H9 (cell line): Measurements from ENCODE around the gene LYAR. TPM values are rescaled to one million over a fixed set of nuclear protein-coding genes. Genes with fewer than 3 reads are reported as not detected.

ENCODE experiments used
- DNase-seq: peaks from one replicate; pipeline ENCODE4 v3.0.0-alpha.2; 2017
- H2AFZ ChIP-seq: one replicate; pipeline ENCODE4 v1.6.1; 2013; ENCODE audit warnings: mild to moderate bottlenecking, low read length, control low read depth, moderate library complexity
- H2AK5ac ChIP-seq: 2 replicates; pipeline ENCODE4 v1.6.1; 2013; ENCODE audit warnings: low read length, control low read depth, mixed read lengths; ENCODE audit not compliant: insufficient read length
- H2BK120ac ChIP-seq: one replicate; pipeline ENCODE4 v1.6.1; 2013; ENCODE audit warnings: low read depth, mild to moderate bottlenecking, low read length, control low read depth, inconsistent platforms; ENCODE audit not compliant: poor library complexity, severe bottlenecking
- H2BK12ac ChIP-seq: 2 replicates; pipeline ENCODE4 v1.6.1; 2013; ENCODE audit warnings: low read length, control low read depth, mixed read lengths, low read depth; ENCODE audit not compliant: insufficient read length
- H2BK15ac ChIP-seq: 2 replicates; pipeline ENCODE4 v1.6.1; 2013; ENCODE audit warnings: low read depth, low read length, control low read depth
- H2BK20ac ChIP-seq: one replicate; pipeline ENCODE4 v1.6.1; 2013; ENCODE audit warnings: low read depth, mild to moderate bottlenecking, low read length, control low read depth, inconsistent platforms; ENCODE audit not compliant: poor library complexity, severe bottlenecking
- H2BK5ac ChIP-seq: 2 replicates; pipeline ENCODE4 v1.6.1; 2013; ENCODE audit warnings: low read length, control low read depth, mixed read lengths; ENCODE audit not compliant: insufficient read length
- H3K14ac ChIP-seq: 2 replicates; pipeline ENCODE4 v1.6.1; 2013; ENCODE audit warnings: low read length, control low read depth; ENCODE audit not compliant: insufficient read depth
- H3K18ac ChIP-seq: 2 replicates; pipeline ENCODE4 v1.6.1; 2013; ENCODE audit warnings: low read depth, mild to moderate bottlenecking, mixed read lengths, low read length, control low read depth; ENCODE audit not compliant: insufficient read length
- H3K23ac ChIP-seq: 2 replicates; pipeline ENCODE4 v1.6.1; 2013; ENCODE audit warnings: low read length, control low read depth, mixed read lengths, low read depth; ENCODE audit not compliant: insufficient read length
- H3K23me2 ChIP-seq: 2 replicates; pipeline ENCODE4 v1.6.1; 2013; ENCODE audit warnings: low read depth, mild to moderate bottlenecking, mixed read lengths, low read length, control low read depth; ENCODE audit not compliant: insufficient read length, poor library complexity, severe bottlenecking
- H3K27ac ChIP-seq: 2 replicates; pipeline ENCODE4 v1.5.1; 2013; ENCODE audit warnings: low read length, control low read depth, mixed read lengths, low read depth; ENCODE audit not compliant: insufficient read length
- H3K27me3 ChIP-seq: 2 replicates; pipeline ENCODE4 v1.6.1; 2013; ENCODE audit warnings: low read length, control low read depth, inconsistent platforms; ENCODE audit not compliant: insufficient read depth
- H3K4ac ChIP-seq: 2 replicates; pipeline ENCODE4 v1.6.1; 2013; ENCODE audit warnings: low read depth, mild to moderate bottlenecking, control low read depth, inconsistent platforms, low read length, moderate library complexity
- H3K4me1 ChIP-seq: 2 replicates; pipeline ENCODE4 v1.6.1; 2013; ENCODE audit warnings: low read length, control low read depth, inconsistent platforms; ENCODE audit not compliant: insufficient read depth
- H3K4me2 ChIP-seq: 2 replicates; pipeline ENCODE4 v1.6.1; 2013; ENCODE audit warnings: low read length, control low read depth, mixed read lengths; ENCODE audit not compliant: insufficient read length, insufficient read depth
- H3K56ac ChIP-seq: 2 replicates; pipeline ENCODE4 v1.6.1; 2013; ENCODE audit warnings: low read depth, mild to moderate bottlenecking, mixed read lengths, low read length, control low read depth; ENCODE audit not compliant: insufficient read length
- H3K79me1 ChIP-seq: 2 replicates; pipeline ENCODE4 v1.6.1; 2013; ENCODE audit warnings: low read depth, mild to moderate bottlenecking, moderate library complexity, low read length, control low read depth, inconsistent platforms; ENCODE audit not compliant: insufficient read depth, poor library complexity, severe bottlenecking
- H3K79me2 ChIP-seq: 2 replicates; pipeline ENCODE4 v1.6.1; 2013; ENCODE audit warnings: low read length, control low read depth, inconsistent platforms; ENCODE audit not compliant: insufficient read depth
- H3K9ac ChIP-seq: 2 replicates; pipeline ENCODE4 v1.6.1; 2013; ENCODE audit warnings: low read length, control low read depth, mixed read lengths; ENCODE audit not compliant: insufficient read length; ENCODE audit errors: extremely low read depth
- H3K9me3 ChIP-seq: one replicate; pipeline ENCODE4 v1.6.1; 2013; ENCODE audit warnings: low read depth, low read length, inconsistent platforms; ENCODE audit not compliant: control insufficient read depth
- H3T11ph ChIP-seq: one replicate; pipeline ENCODE4 v1.6.1; 2013; ENCODE audit warnings: mild to moderate bottlenecking, low read length, control low read depth, inconsistent platforms
- H4K20me1 ChIP-seq: one replicate; pipeline ENCODE4 v1.6.1; 2013; ENCODE audit not compliant: control insufficient read depth, insufficient read length, insufficient read depth
- H4K5ac ChIP-seq: 2 replicates; pipeline ENCODE4 v1.6.1; 2013; ENCODE audit warnings: low read depth, mild to moderate bottlenecking, mixed read lengths, low read length, control low read depth; ENCODE audit not compliant: insufficient read length
- H4K8ac ChIP-seq: replicated peaks from 2 replicates; pipeline ENCODE4 v1.6.1; 2013; ENCODE audit warnings: low read length, control low read depth, mixed read lengths, low read depth; ENCODE audit not compliant: insufficient read length
- H4K91ac ChIP-seq: 2 replicates; pipeline ENCODE4 v1.6.1; 2013; ENCODE audit warnings: low read depth, mild to moderate bottlenecking, moderate library complexity, mixed read lengths, low read length, control low read depth; ENCODE audit not compliant: insufficient read length
- H3K27ac Mint-ChIP-seq, 3 experiments: 2 replicates in 2 of 3; 3 replicates in 1 of 3; pipeline ENCODE4 v1.8.0; 2020 to 2021; ENCODE audit warnings: mixed read lengths in 3 of 3, mild to moderate bottlenecking in 1 of 3, moderate library complexity in 1 of 3
- H3K27me3 Mint-ChIP-seq: 2 replicates; pipeline ENCODE4 v1.8.0; 2021; ENCODE audit warnings: low read depth, mild to moderate bottlenecking, moderate library complexity, mixed read lengths
- H3K36me3 Mint-ChIP-seq, 3 experiments: 2 replicates in 2 of 3; 3 replicates in 1 of 3; pipeline ENCODE4 v1.8.0; 2020 to 2021; ENCODE audit warnings: low read depth in 3 of 3, mixed read lengths in 3 of 3; ENCODE audit not compliant: insufficient read depth in 1 of 3
- H3K4me1 Mint-ChIP-seq, 2 experiments: 2 replicates each; pipeline ENCODE4 v1.8.0; 2020; ENCODE audit warnings: mixed read lengths in 2 of 2
- H3K4me3 Mint-ChIP-seq, 2 experiments: 2 replicates in 1 of 2; 3 replicates in 1 of 2; pipeline ENCODE4 v1.8.0; 2020 to 2021; ENCODE audit warnings: mild to moderate bottlenecking in 2 of 2, mixed read lengths in 2 of 2, moderate library complexity in 1 of 2
- H3K9me3 Mint-ChIP-seq, 2 experiments: 2 replicates in 1 of 2; 3 replicates in 1 of 2; pipeline ENCODE4 v1.8.0; 2020; ENCODE audit warnings: mild to moderate bottlenecking in 2 of 2, mixed read lengths in 2 of 2, moderate library complexity in 1 of 2
- whole genome bisulfite sequencing: extraction: QIAGEN DNeasy Blood & Tissue Kit; methylation state at CpG from one replicate; pipeline ENCODE4 v1.1.7; 2013; ENCODE audit warnings: missing lambda C conversion rate, low lambda C conversion rate, mixed read lengths; ENCODE audit not compliant: insufficient read length; ENCODE audit errors: extremely low coverage; 5-methylcytosine and 5-hydroxymethylcytosine counted together
- total RNA-seq: library from RNA; stranded (reverse); gene quantifications from 2 replicates; pipeline ENCODE4 v1.2.1, GENCODE V29; 2021
- TF ChIP-seq, protein P1 (sequence below): fragments of 200-600 bp; sonication (generic); conservative IDR thresholded peaks from 3 replicates; pipeline ENCODE4 v1.8.0; 2021; ENCODE audit warnings: antibody characterized with exemption, mild to moderate bottlenecking

LYAR gene
- total RNA-seq, 1 experiment from 2014 or later, result 50.9 TPM

DNA sequence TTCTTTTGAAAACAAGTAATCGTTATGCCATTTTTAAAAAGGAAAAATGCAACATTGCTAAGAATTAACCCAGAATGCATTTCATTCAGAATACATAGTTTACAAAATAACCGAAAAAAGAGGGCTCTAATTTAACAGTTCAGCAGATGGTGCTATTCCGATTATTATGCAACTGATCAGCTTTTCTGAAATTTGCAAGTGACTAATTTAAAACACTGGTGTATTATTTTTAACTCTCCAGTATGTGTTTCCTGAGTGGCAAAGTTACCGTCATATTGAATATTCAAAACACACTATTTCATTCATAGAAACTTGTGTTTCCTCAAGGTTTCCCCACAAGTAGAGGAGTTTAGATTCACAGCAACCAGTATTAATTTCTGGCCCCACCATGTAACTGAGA is 21.2 kb upstream of the LYAR start:
- Histone ChIP-seq H3K27ac (no peak overlapping the region), H3K9ac (no peak overlapping the region), H3K18ac (no peak overlapping the region), H2AFZ (no peak overlapping the region), H3K79me1 (no peaks in the 10 kb centered on the region), H4K91ac (no peak overlapping the region), H2BK12ac (no peak overlapping the region), H3T11ph (no peak overlapping the region), H3K4ac (no peak overlapping the region), H4K8ac (no peak overlapping the region), H3K23me2 (no peaks in the 10 kb centered on the region), H2AK5ac (no peak overlapping the region), H2BK120ac (no peak overlapping the region), H3K4me1 (no peaks in the 10 kb centered on the region), H2BK20ac (no peak overlapping the region), H3K9me3 (no peaks in the 10 kb centered on the region), H3K27me3 (no peaks in the 10 kb centered on the region), H3K23ac (no peak overlapping the region), H2BK5ac (no peak overlapping the region), H3K4me2 (no peak overlapping the region), H3K79me2 (no peaks in the 10 kb centered on the region), H4K20me1 (no peaks in the 10 kb centered on the region), H4K5ac (no peak overlapping the region), H2BK15ac (no peak overlapping the region), H3K56ac (no peak overlapping the region), H3K14ac (no peak overlapping the region)
- no peaks in the 10 kb centered on the region for H3K9me3 Mint-ChIP-seq
- TF ChIP-seq, protein P1, sequence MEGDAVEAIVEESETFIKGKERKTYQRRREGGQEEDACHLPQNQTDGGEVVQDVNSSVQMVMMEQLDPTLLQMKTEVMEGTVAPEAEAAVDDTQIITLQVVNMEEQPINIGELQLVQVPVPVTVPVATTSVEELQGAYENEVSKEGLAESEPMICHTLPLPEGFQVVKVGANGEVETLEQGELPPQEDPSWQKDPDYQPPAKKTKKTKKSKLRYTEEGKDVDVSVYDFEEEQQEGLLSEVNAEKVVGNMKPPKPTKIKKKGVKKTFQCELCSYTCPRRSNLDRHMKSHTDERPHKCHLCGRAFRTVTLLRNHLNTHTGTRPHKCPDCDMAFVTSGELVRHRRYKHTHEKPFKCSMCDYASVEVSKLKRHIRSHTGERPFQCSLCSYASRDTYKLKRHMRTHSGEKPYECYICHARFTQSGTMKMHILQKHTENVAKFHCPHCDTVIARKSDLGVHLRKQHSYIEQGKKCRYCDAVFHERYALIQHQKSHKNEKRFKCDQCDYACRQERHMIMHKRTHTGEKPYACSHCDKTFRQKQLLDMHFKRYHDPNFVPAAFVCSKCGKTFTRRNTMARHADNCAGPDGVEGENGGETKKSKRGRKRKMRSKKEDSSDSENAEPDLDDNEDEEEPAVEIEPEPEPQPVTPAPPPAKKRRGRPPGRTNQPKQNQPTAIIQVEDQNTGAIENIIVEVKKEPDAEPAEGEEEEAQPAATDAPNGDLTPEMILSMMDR, result no peak
- peaks cover 8 to 13% of the 10 kb centered on the region in 2 experiments for H3K4me1 Mint-ChIP-seq
- no CpG with 5 or more reads among the region's 4 CpGs for WGBS
- DNase-seq, result no peak
- peaks cover 2 to 15% (median 15%) of the 10 kb centered on the region in 3 experiments; a peak in 6 of 7 replicates for H3K36me3 Mint-ChIP-seq
- H3K27ac Mint-ChIP-seq, result no peak overlapping the region
- H3K4me3 Mint-ChIP-seq, result no peak overlapping the region
- no peaks in the 10 kb centered on the region for H3K27me3 Mint-ChIP-seq
